HEK293T (cell line): ENCODE measurements around the gene RAB5IF.

Experiments
- CTCF ChIA-PET: fragments of 350-600 bp; formaldehyde crosslinking; extraction: SDS; loops from one replicate; lab custom pipeline; 2021; ENCODE audit warnings: antibody characterized with exemption, inconsistent platforms; lab: Yijun Ruan, JAX
- POLR2A ChIA-PET: fragments of 350-600 bp; formaldehyde crosslinking; extraction: SDS; loops from one replicate; lab custom pipeline; 2020; ENCODE audit warnings: antibody characterized with exemption, inconsistent platforms; lab: Yijun Ruan, JAX
- DNase-seq: peaks from one replicate; pipeline ENCODE4 v3.0.0; 2012; ENCODE audit warnings: mixed read lengths; ENCODE audit errors: extremely low spot score
- ARNT ChIP-seq: fragments of 450-650 bp; IDR thresholded peaks from 2 replicates; pipeline ENCODE4 v1.6.1; 2017; ENCODE audit warnings: mild to moderate bottlenecking
- BHLHE40 ChIP-seq: fragments of 450-650 bp; IDR thresholded peaks from 2 replicates; pipeline ENCODE4 v1.6.1; 2016; ENCODE audit warnings: mild to moderate bottlenecking, moderate library complexity, borderline replicate concordance
- CTBP1 ChIP-seq: fragments of 450-650 bp; IDR thresholded peaks from 2 replicates; pipeline ENCODE4 v1.6.1; 2016; ENCODE audit warnings: borderline replicate concordance
- ELF4 ChIP-seq: fragments of 450-650 bp; IDR thresholded peaks from 2 replicates; pipeline ENCODE4 v1.6.1; 2017; ENCODE audit warnings: antibody characterized with exemption
- FOXA1 ChIP-seq: fragments of 450-650 bp; IDR thresholded peaks from 2 replicates; pipeline ENCODE4 v1.6.1; 2016; ENCODE audit warnings: mild to moderate bottlenecking
- FOXK2 ChIP-seq: fragments of 450-650 bp; IDR thresholded peaks from 2 replicates; pipeline ENCODE4 v1.6.1; 2016; ENCODE audit warnings: mild to moderate bottlenecking
- FOXM1 ChIP-seq: fragments of 450-650 bp; IDR thresholded peaks from 2 replicates; pipeline ENCODE4 v1.6.1; 2017; ENCODE audit warnings: mild to moderate bottlenecking, borderline replicate concordance
- HDGF ChIP-seq: fragments of 450-650 bp; IDR thresholded peaks from 2 replicates; pipeline ENCODE4 v1.6.1; 2017; ENCODE audit warnings: antibody characterized with exemption, borderline replicate concordance
- L3MBTL2 ChIP-seq: fragments of 450-650 bp; conservative IDR thresholded peaks from 2 replicates; pipeline ENCODE4 v1.6.1; 2016; ENCODE audit warnings: mild to moderate bottlenecking
- LEF1 ChIP-seq: fragments of 450-650 bp; IDR thresholded peaks from 2 replicates; pipeline ENCODE4 v1.6.1; 2017; ENCODE audit warnings: mild to moderate bottlenecking, borderline replicate concordance
- NFRKB ChIP-seq: fragments of 450-650 bp; IDR thresholded peaks from 2 replicates; pipeline ENCODE4 v1.6.1; 2016; ENCODE audit warnings: mild to moderate bottlenecking, moderate library complexity
- SP1 ChIP-seq: fragments of 450-650 bp; IDR thresholded peaks from 2 replicates; pipeline ENCODE4 v1.6.1; 2017
- SUZ12 ChIP-seq: fragments of 450-650 bp; IDR thresholded peaks from 2 replicates; pipeline ENCODE4 v1.6.1; 2016; ENCODE audit warnings: mild to moderate bottlenecking
- TARDBP ChIP-seq: fragments of 450-650 bp; IDR thresholded peaks from 2 replicates; pipeline ENCODE4 v1.6.1; 2016
- ZNF384 ChIP-seq: fragments of 450-650 bp; IDR thresholded peaks from 2 replicates; pipeline ENCODE4 v1.6.1; 2016
- TF ChIP-seq, protein P1 (sequence below): fragments of 450-650 bp; IDR thresholded peaks from 2 replicates; pipeline ENCODE4 v1.6.1; 2016

RAB5IF gene

GRCh38 chr20:36624068-36624943 lies 18.7 kb downstream of the RAB5IF start:
- TF ChIP-seq FOXA1: no peak
- no peak for TF ChIP-seq ELF4
- no peak for TF ChIP-seq L3MBTL2
- no peak for TF ChIP-seq LEF1
- TF ChIP-seq ZNF384: no peak
- TF ChIP-seq TARDBP: no peak
- TF ChIP-seq NFRKB: no peak
- TF ChIP-seq SUZ12: no peak
- TF ChIP-seq BHLHE40: no peak
- no peak for TF ChIP-seq ARNT
- TF ChIP-seq CTBP1: no peak
- no peak for TF ChIP-seq HDGF
- TF ChIP-seq SP1: no peak
- no peak for TF ChIP-seq FOXK2
- ChIA-PET CTCF (no interaction called here), POLR2A (no interaction called here)
- no peak for DNase-seq

- ChIA-PET POLR2A (no interaction called here), CTCF (no interaction called here)
- TF ChIP-seq FOXM1 (no peak), SP1 (no peak)
- no peak for DNase-seq
These were observed 19.4 kb downstream of the RAB5IF start for GRCh38 chr20:36624944-36625324.

- CTCF ChIA-PET: no interaction called here
- TF ChIP-seq, protein P1, sequence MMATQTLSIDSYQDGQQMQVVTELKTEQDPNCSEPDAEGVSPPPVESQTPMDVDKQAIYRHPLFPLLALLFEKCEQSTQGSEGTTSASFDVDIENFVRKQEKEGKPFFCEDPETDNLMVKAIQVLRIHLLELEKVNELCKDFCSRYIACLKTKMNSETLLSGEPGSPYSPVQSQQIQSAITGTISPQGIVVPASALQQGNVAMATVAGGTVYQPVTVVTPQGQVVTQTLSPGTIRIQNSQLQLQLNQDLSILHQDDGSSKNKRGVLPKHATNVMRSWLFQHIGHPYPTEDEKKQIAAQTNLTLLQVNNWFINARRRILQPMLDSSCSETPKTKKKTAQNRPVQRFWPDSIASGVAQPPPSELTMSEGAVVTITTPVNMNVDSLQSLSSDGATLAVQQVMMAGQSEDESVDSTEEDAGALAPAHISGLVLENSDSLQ: no peak
- no peak for TF ChIP-seq ZNF384
These were observed 22.5 kb downstream of the RAB5IF start for GRCh38 chr20:36628076-36628475.

DNA sequence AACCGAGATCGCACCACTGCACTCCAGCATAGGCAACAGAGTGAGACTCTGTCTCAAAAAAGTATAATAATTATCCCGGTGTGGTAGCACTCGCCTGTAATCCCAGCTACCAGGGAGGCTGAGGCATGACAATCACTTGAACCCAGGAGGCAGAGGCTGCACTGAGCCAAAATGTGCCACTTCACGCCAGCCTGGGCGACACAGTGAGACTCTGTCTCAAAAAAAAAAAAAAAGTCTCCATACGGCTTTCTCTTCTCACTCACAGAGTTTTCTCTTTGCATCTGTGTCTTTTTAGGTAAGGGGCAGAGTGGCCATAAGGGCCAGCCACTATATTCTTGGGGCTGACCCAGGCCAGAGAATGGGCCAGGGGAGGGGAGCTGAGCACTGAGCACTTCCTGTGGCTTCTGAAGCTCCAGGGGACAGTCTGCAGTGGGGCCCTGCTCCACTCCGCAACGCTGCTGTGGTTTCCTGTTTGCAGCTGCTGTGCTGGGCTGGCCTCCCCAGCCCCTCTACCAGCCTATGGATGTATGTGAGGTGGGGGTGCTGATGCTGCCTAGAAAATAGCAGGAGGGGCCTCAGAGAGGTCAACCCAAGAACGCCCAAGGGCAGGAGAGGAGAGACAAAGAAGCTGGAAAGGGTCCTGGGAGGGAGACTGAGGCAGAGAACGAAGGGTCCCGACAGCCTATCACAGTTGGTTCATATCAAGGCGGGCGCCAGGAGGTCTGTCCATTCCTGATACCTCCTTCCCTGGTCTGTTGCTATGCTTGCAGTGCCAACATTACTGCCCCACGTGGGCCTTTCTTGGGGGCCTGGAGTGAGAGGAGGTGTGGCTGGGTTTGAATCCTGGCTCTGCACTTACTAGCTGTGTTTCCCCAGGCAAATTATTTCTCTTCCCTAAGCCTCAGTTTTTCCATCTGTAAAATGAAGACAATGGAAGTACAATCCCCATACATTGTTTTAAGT lies 24.4 kb downstream of the RAB5IF start:
- TF ChIP-seq FOXA1: no peak
- no peak for TF ChIP-seq L3MBTL2
- no peak for TF ChIP-seq BHLHE40
- TF ChIP-seq SP1: no peak
- no peak for TF ChIP-seq TARDBP
- TF ChIP-seq, protein P1: no peak
- TF ChIP-seq NFRKB: no peak
- no peak for TF ChIP-seq ZNF384
- no peak for TF ChIP-seq FOXM1
- no peak for TF ChIP-seq ARNT
- TF ChIP-seq ELF4: no peak
- TF ChIP-seq HDGF: no peak
- no peak for TF ChIP-seq SUZ12
- no peak for TF ChIP-seq LEF1
- DNase-seq: no peak
- CTCF ChIA-PET: no interaction called here
- POLR2A ChIA-PET: no interaction called here

More at GRCh38 chr20:36628076-36628475, 22.5 kb downstream of the RAB5IF start:
- POLR2A ChIA-PET: interaction anchor here (1.3 kb wide), 1 partner anchor 23 kb away, joined by 3 read pairs; the partner anchor contains the start of gene RAB5IF
- DNase-seq: no peak

DNA sequence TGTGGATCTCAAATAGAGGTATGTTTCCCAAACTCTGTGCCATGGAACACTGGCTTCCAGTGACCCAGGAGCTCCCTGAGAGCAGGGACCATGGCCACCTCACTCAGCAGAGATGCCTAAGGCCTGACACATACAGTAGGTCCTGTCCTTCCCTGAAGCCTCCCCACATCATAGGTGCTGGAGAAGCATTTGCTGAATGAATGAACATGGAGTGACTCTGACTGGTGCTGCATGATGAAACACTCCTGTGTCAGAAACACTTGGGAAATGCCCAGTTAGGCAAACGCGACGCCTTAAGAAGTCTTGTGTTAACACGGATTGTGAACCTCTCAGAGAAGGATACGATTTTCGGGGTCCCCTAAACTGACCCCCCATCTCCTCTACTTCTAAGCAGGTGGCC lies 26.1 kb downstream of the RAB5IF start:
- TF ChIP-seq FOXA1 (no peak), CTBP1 (no peak), SP1 (no peak), HDGF (no peak)
- POLR2A ChIA-PET: no interaction called here
- CTCF ChIA-PET: no interaction called here
- DNase-seq: no peak

GRCh38 chr20:36632147-36632486 lies 26.5 kb downstream of the RAB5IF start:
- TF ChIP-seq BHLHE40 (no peak), FOXA1 (no peak), FOXK2 (no peak), ELF4 (no peak), L3MBTL2 (no peak), CTBP1 (no peak), FOXM1 (no peak), TARDBP (no peak), NFRKB (no peak), LEF1 (no peak), ZNF384 (no peak)
- TF ChIP-seq, protein P1: no peak
- CTCF ChIA-PET: no interaction called here
- DNase-seq: no peak
- POLR2A ChIA-PET: no interaction called here
